Testis (tissue), 2 donors: ENCODE measurements around the gene KMT5B.

Source experiments
- CTCF ChIP-seq, 3 experiments: fragments of 450-650 bp in 2 of 3; fragments of 200-600 bp in 1 of 3; sonication (generic) in 1 of 3; IDR thresholded peaks; one replicate each; pipeline ENCODE4 v1.5.1; 2016 to 2019; ENCODE audit warnings: antibody characterized with exemption in 3 of 3, mild to moderate bottlenecking in 2 of 3, moderate library complexity in 1 of 3
- POLR2A ChIP-seq: fragments of 450-650 bp; IDR thresholded peaks from one replicate; pipeline ENCODE4 v1.6.1; 2017; ENCODE audit warnings: antibody characterized with exemption, mild to moderate bottlenecking, moderate library complexity

- TF ChIP-seq CTCF (IDR thresholded peaks at IDR 0.05) (no peak), POLR2A (no peak)
Measured at GRCh38 chr11:68117853-68118470, 95.1 kb downstream of the KMT5B start.
